K562 (cell line): ENCODE results near the gene PPT1. TPM values are rescaled to one million over a fixed set of nuclear protein-coding genes. Genes with fewer than 3 reads are reported as not detected.

Source experiments
- ARID1B ChIP-seq: fragments of 450-650 bp; IDR thresholded peaks from 2 replicates; pipeline ENCODE4 v1.6.1; 2016; ENCODE audit warnings: antibody characterized with exemption, mild to moderate bottlenecking, inconsistent platforms
- ATF1 ChIP-seq, 2 experiments: fragments of 450-650 bp in 1 of 2; IDR thresholded peaks; 2 replicates each; pipeline ENCODE4 v1.6.1; 2016; ENCODE audit warnings: missing compliant biosample characterization in 1 of 2, missing genetic modification characterization in 1 of 2
- BCL6 ChIP-seq: fragments of 250-450 bp; sonication (Bioruptor Pico); IDR thresholded peaks from 2 replicates; pipeline ENCODE4 v1.4.0; 2020
- DIDO1 ChIP-seq: fragments of 450-650 bp; IDR thresholded peaks from 2 replicates; pipeline ENCODE4 v1.6.1; 2016; ENCODE audit warnings: low read depth, missing biosample characterization, missing genetic modification characterization
- FOXO4 ChIP-seq: fragments of 450-650 bp; formaldehyde crosslinking; IDR thresholded peaks from 2 replicates; pipeline ENCODE4 v1.4.0; 2020; ENCODE audit warnings: mild to moderate bottlenecking, moderate library complexity
- ILF3 ChIP-seq: fragments of 450-650 bp; IDR thresholded peaks from 2 replicates; pipeline ENCODE4 v1.6.1; 2018; ENCODE audit warnings: antibody characterized with exemption, mild to moderate bottlenecking, moderate library complexity, borderline replicate concordance
- NBN ChIP-seq: fragments of 450-650 bp; IDR thresholded peaks from 2 replicates; pipeline ENCODE4 v1.6.1; 2016; ENCODE audit warnings: low read depth, mild to moderate bottlenecking
- NFIC ChIP-seq: fragments of 450-650 bp; IDR thresholded peaks from 2 replicates; pipeline ENCODE4 v1.6.1; 2017; ENCODE audit warnings: mild to moderate bottlenecking, inconsistent platforms
- NR0B1 ChIP-seq: fragments of 450-650 bp; IDR thresholded peaks from one replicate; pipeline ENCODE4 v1.6.1; 2018; ENCODE audit warnings: mild to moderate bottlenecking, moderate library complexity; ENCODE audit not compliant: partially characterized antibody
- NR2C1 ChIP-seq, 2 experiments: fragments of 450-650 bp; IDR thresholded peaks; 2 replicates each; pipeline ENCODE4 v1.6.1; 2017; ENCODE audit warnings: mild to moderate bottlenecking in 2 of 2, antibody characterized with exemption in 1 of 2, inconsistent platforms in 1 of 2, missing compliant biosample characterization in 1 of 2, missing genetic modification characterization in 1 of 2
- PHB ChIP-seq: fragments of 250-450 bp; sonication (Bioruptor Pico); IDR thresholded peaks from 2 replicates; pipeline ENCODE4 v1.5.0; 2021
- PHF20 ChIP-seq: fragments of 450-650 bp; IDR thresholded peaks from 2 replicates; pipeline ENCODE4 v1.6.1; 2018; ENCODE audit not compliant: partially characterized antibody
- POLR2B ChIP-seq: fragments of 450-650 bp; IDR thresholded peaks from 2 replicates; pipeline ENCODE4 v1.6.1; 2018; ENCODE audit warnings: low read depth; ENCODE audit not compliant: partially characterized antibody
- SAFB ChIP-seq: fragments of 200-400 bp; formaldehyde crosslinking; IDR thresholded peaks from 2 replicates; pipeline ENCODE4 v1.6.1; 2017; ENCODE audit warnings: low read depth, low read length, borderline replicate concordance
- SREBF2 ChIP-seq: sonication (generic); formaldehyde crosslinking; IDR thresholded peaks from 2 replicates; pipeline ENCODE4 v1.4.0; 2020; ENCODE audit warnings: mild to moderate bottlenecking, missing genetic modification reagents
- STAT5A ChIP-seq: IDR thresholded peaks from 2 replicates; pipeline ENCODE4 v1.6.1; 2012; ENCODE audit warnings: low read length, inconsistent platforms, borderline replicate concordance
- TAF7 ChIP-seq: fragments of 450-650 bp; IDR thresholded peaks from 2 replicates; pipeline ENCODE4 v1.6.1; 2016; ENCODE audit warnings: missing genetic modification characterization, missing compliant biosample characterization
- TSC22D4 ChIP-seq: fragments of 450-650 bp; IDR thresholded peaks from 2 replicates; pipeline ENCODE4 v1.6.1; 2016; ENCODE audit warnings: missing genetic modification characterization, missing biosample characterization, control low read depth
- U2AF2 ChIP-seq: fragments of 200-400 bp; formaldehyde crosslinking; optimal IDR thresholded peaks from 2 replicates; pipeline ENCODE3; 2017; ENCODE audit warnings: low read depth, mild to moderate bottlenecking, low read length
- YY1 ChIP-seq, 3 experiments: IDR thresholded peaks; 2 replicates each; pipeline ENCODE4 v1.6.1; 2011; ENCODE audit warnings: low read length in 2 of 3, mild to moderate bottlenecking in 2 of 3, moderate library complexity in 2 of 3, borderline replicate concordance in 1 of 3, control low read depth in 1 of 3, low read depth in 1 of 3; ENCODE audit not compliant: insufficient read depth in 3 of 3, insufficient replicate concordance in 2 of 3, control insufficient read depth in 1 of 3, insufficient read length in 1 of 3; ENCODE audit errors: extremely low read depth in 1 of 3
- ZBTB17 ChIP-seq: fragments of 450-650 bp; formaldehyde crosslinking; IDR thresholded peaks from 2 replicates; pipeline ENCODE4 v1.4.0; 2020; ENCODE audit warnings: mild to moderate bottlenecking
- ZNF121 ChIP-seq: sonication (generic); formaldehyde crosslinking; conservative IDR thresholded peaks from 2 replicates; pipeline ENCODE4 v1.8.0; 2022; ENCODE audit warnings: missing genetic modification reagents
- ZNF507 ChIP-seq: conservative IDR thresholded peaks from 2 replicates; pipeline ENCODE4 v1.6.1; 2017; ENCODE audit warnings: missing genetic modification characterization, missing compliant biosample characterization
- ZNF561 ChIP-seq: fragments of 450-650 bp; formaldehyde crosslinking; conservative IDR thresholded peaks from 2 replicates; pipeline ENCODE4 v1.4.0; 2020; ENCODE audit warnings: mild to moderate bottlenecking, moderate library complexity
- ZNF584 ChIP-seq: fragments of 200-800 bp; sonication (Bioruptor generic); IDR thresholded peaks from 2 replicates; pipeline ENCODE4 v1.6.1; 2016; ENCODE audit warnings: low read depth, mild to moderate bottlenecking, missing genetic modification characterization, missing compliant biosample characterization
- ZNF644 ChIP-seq: fragments of 200-800 bp; sonication (Bioruptor generic); IDR thresholded peaks from 2 replicates; pipeline ENCODE4 v1.6.1; 2016; ENCODE audit warnings: low read depth, missing genetic modification characterization, missing compliant biosample characterization
- polyA plus RNA-seq, 8 experiments: library from polyadenylated mRNA; depleted of rRNA in 4 of 8; stranded (reverse) in 5 of 8; unstranded in 3 of 8; fragments of >200 nt; fragmentation: Nextera tagmentation in 2 of 8; fragmentation: Illumina TruSeq in 1 of 8; extraction: Ambion mirVana in 2 of 8; extraction: Trizol in 1 of 8; gene quantifications; 2 replicates each; pipeline versions ENCODE4 v1.2.1 to v1.2.3, GENCODE V29; 2011 to 2014; ENCODE audit warnings: inconsistent platforms in 1 of 8, missing spikeins in 1 of 8
- total RNA-seq, 7 experiments: library from RNA; depleted of rRNA in 6 of 7; stranded (reverse); fragments of >200 nt in 6 of 7; fragmentation: Illumina TruSeq in 2 of 7; extraction: Trizol in 2 of 7; gene quantifications; 2 replicates each; pipeline versions ENCODE4 v1.2.1 to v1.2.3, GENCODE V29; 2011 to 2021; ENCODE audit warnings: low replicate concordance in 1 of 7

The PPT1 gene
- total and polyA plus RNA-seq, 9 of the 15 experiments (the other 6 are each of a cell fraction or from before 2014, with no cell fraction given), result 72.2 to 285 (median 143) TPM

GRCh38 chr1:40059960-40060750 lies 36.9 kb downstream of the PPT1 start (continued):
- TF ChIP-seq ZNF121 (CRISPR knock-in tag) (no peak), ATF1 (CRISPR knock-in tag; IDR thresholded peaks at IDR 0.05) (no peak), ATF1 (tag; IDR thresholded peaks at IDR 0.05) (0 out of 2 replicates have a peak, but pooled peaks have one; percentile 2), FOXO4 (CRISPR knock-in tag) (peak; percentile 85; the same call in 1 of the 2 replicates), DIDO1 (tag) (0 out of 2 replicates have a peak, but pooled peaks have one; percentile 46), ZNF561 (no peak; the same call in 1 of the 2 replicates), NFIC (no peak), ARID1B (no peak), TSC22D4 (tag) (no peak), NR0B1 (no peak), ZNF507 (no peak), NBN (no peak), STAT5A (no peak), ILF3 (no peak), ZNF644 (tag) (0 out of 2 replicates have a peak, but pooled peaks have one; percentile 52), NR2C1 (IDR thresholded peaks at IDR 0.05) (no peak), NR2C1 (tag; IDR thresholded peaks at IDR 0.05) (peak; percentile 83), YY1 (IDR thresholded peaks at IDR 0.05; ENCODE audit: borderline replicate concordance in 1 of 3, control insufficient read depth in 1 of 3, extremely low read depth in 1 of 3, insufficient read depth in 3 of 3, insufficient read length in 1 of 3, insufficient replicate concordance in 2 of 3, low read depth in 1 of 3, low read length in 2 of 3) (no peak), ZBTB17 (CRISPR knock-in tag) (peak; percentile 93), PHF20 (no peak), BCL6 (CRISPR knock-in tag) (peak; percentile 82), SAFB (no peak), TAF7 (tag) (peak; percentile 75), ZNF584 (CRISPR knock-in tag) (peak; percentile 97), U2AF2 (no peak), POLR2B (no peak), SREBF2 (CRISPR knock-in tag) (no peak), PHB (CRISPR knock-in tag) (no peak)
